K562 (cell line): ENCODE measurements around the gene PALLD.

Source experiments
- CHD4 ChIP-seq: fragments of 200-600 bp; sonication (generic); IDR thresholded peaks from 3 replicates; pipeline ENCODE4 v1.6.1; 2012; ENCODE audit warnings: low read depth, mild to moderate bottlenecking, mixed read lengths, low read length, inconsistent platforms; ENCODE audit not compliant: insufficient read depth, insufficient replicate concordance, poor library complexity, severe bottlenecking
- CTCF ChIP-seq, 3 experiments: IDR thresholded peaks in 2 of 3; conservative IDR thresholded peaks in 1 of 3; 2 replicates each; pipeline ENCODE4 v1.5.1; 2011 to 2012; ENCODE audit warnings: low read length in 3 of 3, mild to moderate bottlenecking in 3 of 3, control low read depth in 2 of 3, improper control_type of control experiment in 1 of 3, inconsistent platforms in 1 of 3, low read depth in 1 of 3, mixed read lengths in 1 of 3, moderate library complexity in 1 of 3; ENCODE audit not compliant: insufficient read depth in 2 of 3
- DIDO1 ChIP-seq: fragments of 450-650 bp; IDR thresholded peaks from 2 replicates; pipeline ENCODE4 v1.6.1; 2016; ENCODE audit warnings: low read depth, missing biosample characterization, missing genetic modification characterization
- EGR1 ChIP-seq: fragments of 450-650 bp; conservative IDR thresholded peaks from 2 replicates; pipeline ENCODE4 v1.6.1; 2017; ENCODE audit warnings: mild to moderate bottlenecking
- ETS1 ChIP-seq: conservative IDR thresholded peaks from 2 replicates; pipeline ENCODE4 v1.6.1; 2011; ENCODE audit warnings: low read depth, mild to moderate bottlenecking, low read length; ENCODE audit not compliant: control insufficient read depth
- FOXA1 ChIP-seq: fragments of 450-650 bp; IDR thresholded peaks from 2 replicates; pipeline ENCODE4 v1.6.1; 2016; ENCODE audit warnings: mild to moderate bottlenecking, borderline replicate concordance
- GTF2F1 ChIP-seq: IDR thresholded peaks from 2 replicates; pipeline ENCODE4 v1.6.1; 2011; ENCODE audit warnings: low read depth, low read length, improper control_type of control experiment
- HCFC1 ChIP-seq: IDR thresholded peaks from 2 replicates; pipeline ENCODE4 v1.6.1; 2012; ENCODE audit warnings: low read depth, low read length, improper control_type of control experiment
- ZNF740 ChIP-seq, 3 experiments: fragments of 200-800 bp in 1 of 3; sonication (Bioruptor generic) in 1 of 3; sonication (generic) in 1 of 3; formaldehyde crosslinking in 1 of 3; IDR thresholded peaks; 2 replicates each; pipeline versions ENCODE4 v1.6.1 to v1.8.0; 2016 to 2022; ENCODE audit warnings: mild to moderate bottlenecking in 2 of 3, missing compliant biosample characterization in 2 of 3, missing genetic modification characterization in 2 of 3, missing genetic modification reagents in 1 of 3
- ZNF766 ChIP-seq: fragments of 200-800 bp; sonication (Bioruptor generic); conservative IDR thresholded peaks from 2 replicates; pipeline ENCODE4 v1.6.1; 2016; ENCODE audit warnings: missing genetic modification characterization, missing compliant biosample characterization

- TF ChIP-seq ETS1: no peak
- no peak for TF ChIP-seq GTF2F1
- no peak for TF ChIP-seq ZNF740 (CRISPR knock-in tag; IDR thresholded peaks at IDR 0.05)
- no peak for TF ChIP-seq ZNF740 (tag; IDR thresholded peaks at IDR 0.05)
- no peak for TF ChIP-seq HCFC1
- no peak for TF ChIP-seq EGR1
- no peak for TF ChIP-seq ZNF766 (CRISPR knock-in tag)
- TF ChIP-seq DIDO1 (tag): no peak
- TF ChIP-seq CTCF (IDR thresholded peaks at IDR 0.05 in 2 of 3, conservative IDR thresholded peaks at IDR 0.05 in 1 of 3; ENCODE audit: insufficient read depth in 2 of 3, low read depth in 1 of 3, low read length in 3 of 3): no peak
- no peak for TF ChIP-seq FOXA1
- TF ChIP-seq CHD4: no peak
Measured at GRCh38 chr4:168739886-168740285, 243.0 kb downstream of the PALLD start.
